IMR-90 (cell line): Measurements from ENCODE around the gene TSC2. TPM values are rescaled to one million over a fixed set of nuclear protein-coding genes. Genes with fewer than 3 reads are reported as not detected.

Experiments
- ATAC-seq: fragments of 200-7000 bp; cut with Tn5 transposase; 2 replicates; pipeline ENCODE4 v1.9.1; 2020; ENCODE audit warnings: low read depth, mild to moderate bottlenecking, moderate library complexity
- BruUV-seq: library from RNA; stranded (reverse); fragments of 400-500 nt; replicated peaks from 2 replicates; lab custom pipeline; 2021; lab: Mats Ljungman, UMichigan
- CTCF ChIA-PET: fragments of 300-600 bp; formaldehyde crosslinking; extraction: SDS; loops from one replicate; lab custom pipeline; 2021; ENCODE audit warnings: antibody characterized with exemption; lab: Yijun Ruan, JAX
- POLR2A ChIA-PET: fragments of 300-600 bp; sonication (Branson Sonifier 250); formaldehyde crosslinking; loops from one replicate; lab custom pipeline; 2022; ENCODE audit warnings: antibody characterized with exemption; ENCODE audit not compliant: unreplicated experiment; lab: Charles Lee
- DNase-seq: peaks from one replicate; pipeline ENCODE4 v3.0.0; 2013
- H2AFZ ChIP-seq: replicated peaks from 2 replicates; pipeline ENCODE3; 2013; ENCODE audit warnings: low read length, mild to moderate bottlenecking; ENCODE audit not compliant: poor library complexity
- H2AK5ac ChIP-seq: 2 replicates; pipeline ENCODE4 v1.6.1; 2013; ENCODE audit warnings: low read depth, low read length, inconsistent platforms
- H2AK9ac ChIP-seq: replicated peaks from 2 replicates; pipeline ENCODE3; 2013; ENCODE audit warnings: mild to moderate bottlenecking, low read depth, low read length, moderate library complexity; ENCODE audit not compliant: poor library complexity
- H2BK120ac ChIP-seq: 2 replicates; pipeline ENCODE4 v1.6.1; 2013; ENCODE audit warnings: low read depth, low read length, inconsistent platforms
- H2BK15ac ChIP-seq: 3 replicates; pipeline ENCODE4 v1.6.1; 2013; ENCODE audit warnings: low read depth, low read length, inconsistent platforms
- H2BK20ac ChIP-seq: 2 replicates; pipeline ENCODE4 v1.6.1; 2013; ENCODE audit warnings: low read depth, mild to moderate bottlenecking, inconsistent platforms, low read length, moderate library complexity
- H2BK5ac ChIP-seq: 2 replicates; pipeline ENCODE4 v1.6.1; 2013; ENCODE audit warnings: mild to moderate bottlenecking, low read depth, low read length, inconsistent platforms; ENCODE audit not compliant: poor library complexity, severe bottlenecking
- H3K14ac ChIP-seq: replicated peaks from 2 replicates; pipeline ENCODE4 v1.6.1; 2013; ENCODE audit warnings: low read depth, low read length, inconsistent platforms
- H3K18ac ChIP-seq: 2 replicates; pipeline ENCODE4 v1.6.1; 2013; ENCODE audit warnings: low read depth, low read length, control low read depth
- H3K23ac ChIP-seq: 2 replicates; pipeline ENCODE4 v1.6.1; 2013; ENCODE audit warnings: low read depth, low read length, inconsistent platforms
- H3K27ac ChIP-seq: 2 replicates; pipeline ENCODE4 v1.5.1; 2013; ENCODE audit warnings: mild to moderate bottlenecking, control low read depth, low read length; ENCODE audit not compliant: insufficient read depth
- H3K27me3 ChIP-seq: 2 replicates; pipeline ENCODE4 v1.6.1; 2013; ENCODE audit warnings: low read length; ENCODE audit not compliant: control insufficient read depth, insufficient read depth
- H3K36me3 ChIP-seq: 2 replicates; pipeline ENCODE4 v1.6.1; 2013; ENCODE audit warnings: low read length, mixed read lengths; ENCODE audit not compliant: control insufficient read depth, insufficient read depth
- H3K4ac ChIP-seq: 2 replicates; pipeline ENCODE4 v1.6.1; 2013; ENCODE audit warnings: low read depth, low read length, inconsistent platforms
- H3K4me1 ChIP-seq: 2 replicates; pipeline ENCODE4 v1.6.1; 2013; ENCODE audit warnings: low read length, mixed read lengths; ENCODE audit not compliant: control insufficient read depth, insufficient read depth
- H3K4me2 ChIP-seq: 2 replicates; pipeline ENCODE4 v1.6.1; 2013; ENCODE audit warnings: low read depth, mild to moderate bottlenecking, control low read depth, low read length, moderate library complexity
- H3K4me3 ChIP-seq: 2 replicates; pipeline ENCODE4 v1.5.1; 2013; ENCODE audit warnings: low read depth, mild to moderate bottlenecking, control low read depth, low read length, moderate library complexity; ENCODE audit not compliant: insufficient read depth
- H3K56ac ChIP-seq: 2 replicates; pipeline ENCODE4 v1.6.1; 2013; ENCODE audit warnings: low read length, inconsistent platforms; ENCODE audit not compliant: insufficient read depth; ENCODE audit errors: extremely low read depth
- H3K79me1 ChIP-seq, 2 experiments: 2 replicates each; pipeline ENCODE4 v1.6.1; 2013; ENCODE audit warnings: low read length in 2 of 2, inconsistent platforms in 1 of 2, low read depth in 1 of 2
- H3K9ac ChIP-seq: 2 replicates; pipeline ENCODE4 v1.6.1; 2013; ENCODE audit warnings: low read depth, low read length, control low read depth
- H3K9me1 ChIP-seq: 2 replicates; pipeline ENCODE4 v1.6.1; 2013; ENCODE audit warnings: low read length, inconsistent platforms; ENCODE audit not compliant: insufficient read depth
- H3K9me3 ChIP-seq: 2 replicates; pipeline ENCODE4 v1.6.1; 2013; ENCODE audit warnings: low read length; ENCODE audit not compliant: control insufficient read depth, insufficient read depth
- H4K20me1 ChIP-seq: 2 replicates; pipeline ENCODE4 v1.6.1; 2013; ENCODE audit warnings: low read length, inconsistent platforms; ENCODE audit not compliant: insufficient read depth
- H4K5ac ChIP-seq: 2 replicates; pipeline ENCODE4 v1.6.1; 2013; ENCODE audit warnings: mild to moderate bottlenecking, low read depth, low read length, control low read depth
- H4K8ac ChIP-seq, 2 experiments: 2 replicates each; pipeline ENCODE4 v1.6.1; 2013; ENCODE audit warnings: low read depth in 2 of 2, low read length in 2 of 2, control low read depth in 1 of 2, inconsistent platforms in 1 of 2
- H4K91ac ChIP-seq: 2 replicates; pipeline ENCODE4 v1.6.1; 2013; ENCODE audit warnings: low read depth, low read length, inconsistent platforms; ENCODE audit not compliant: insufficient read depth
- CHD1 ChIP-seq: IDR thresholded peaks from 2 replicates; pipeline ENCODE4 v1.6.1; 2012; ENCODE audit warnings: low read depth, low read length, improper control_type of control experiment
- FOS ChIP-seq: fragments of 150-350 bp; IDR thresholded peaks from 2 replicates; pipeline ENCODE4 v1.6.1; 2016; ENCODE audit warnings: low read depth, low read length
- MAFK ChIP-seq: IDR thresholded peaks from 2 replicates; pipeline ENCODE4 v1.6.1; 2012; ENCODE audit warnings: low read depth, low read length, improper control_type of control experiment
- MAZ ChIP-seq: IDR thresholded peaks from 2 replicates; pipeline ENCODE4 v1.6.1; 2012; ENCODE audit warnings: low read depth, mild to moderate bottlenecking, low read length, improper control_type of control experiment, moderate library complexity, borderline replicate concordance
- MXI1 ChIP-seq: IDR thresholded peaks from 2 replicates; pipeline ENCODE4 v1.6.1; 2012; ENCODE audit warnings: low read depth, mild to moderate bottlenecking, low read length, moderate library complexity, borderline replicate concordance
- POLR2A ChIP-seq: IDR thresholded peaks from 2 replicates; pipeline ENCODE4 v1.6.1; 2012; ENCODE audit warnings: mild to moderate bottlenecking, low read depth, low read length
- RCOR1 ChIP-seq: IDR thresholded peaks from 2 replicates; pipeline ENCODE4 v1.6.1; 2012; ENCODE audit warnings: mild to moderate bottlenecking, low read length, improper control_type of control experiment; ENCODE audit not compliant: insufficient replicate concordance
- WGBS, 2 experiments: methylation state at CpG; one replicate each; pipeline versions ENCODE4 v1.1.5 to v1.1.7; 2013; ENCODE audit warnings: missing lambda C conversion rate in 2 of 2; ENCODE audit not compliant: insufficient read length in 1 of 2; ENCODE audit errors: extremely low coverage in 2 of 2; 5-methylcytosine and 5-hydroxymethylcytosine counted together
- dilution Hi-C: fragments of 300-500 bp; cut with HindIII; formaldehyde crosslinking; loops from one replicate; pipeline ENCODE4 v1.14.3; 2018; ENCODE audit warnings: low sequenced_read_pairs; ENCODE audit not compliant: unreplicated experiment
- in situ Hi-C: fragments of 300-500 bp; cut with MboI; formaldehyde crosslinking; loops from 3 replicates; pipeline ENCODE4 v1.14.3; 2019; ENCODE audit warnings: low sequenced_read_pairs, inconsistent platforms, mixed read lengths
- intact Hi-C: fragments of 100-400 bp; cut with micrococcal nuclease; formaldehyde crosslinking; loops from 2 replicates; pipeline ENCODE4 v1.10.0; 2022
- polyA plus RNA-seq, 3 experiments: library from polyadenylated mRNA; depleted of rRNA; stranded (reverse); fragments of >200 nt; gene quantifications; 2 replicates each; pipeline ENCODE4 v1.2.3, GENCODE V29; 2012; ENCODE audit warnings: low replicate concordance in 1 of 3
- total RNA-seq: library from RNA; depleted of rRNA; stranded (reverse); fragments of >200 nt; gene quantifications from 2 replicates; pipeline ENCODE4 v1.2.3, GENCODE V29; 2012
- TF ChIP-seq, protein P1 (sequence below): fragments of 150-350 bp; IDR thresholded peaks from 2 replicates; pipeline ENCODE4 v1.6.1; 2017; ENCODE audit warnings: mild to moderate bottlenecking, antibody characterized with exemption, low read length, low read depth
- TF ChIP-seq, protein P2 (sequence below): conservative IDR thresholded peaks from 2 replicates; pipeline ENCODE4 v1.5.1; 2012; ENCODE audit warnings: mild to moderate bottlenecking, low read depth, low read length, improper control_type of control experiment

TSC2 gene
- total and polyA plus RNA-seq, 2 of the 4 experiments (the other 2 are of a cell fraction): 31.4 to 88.6 TPM

DNA sequence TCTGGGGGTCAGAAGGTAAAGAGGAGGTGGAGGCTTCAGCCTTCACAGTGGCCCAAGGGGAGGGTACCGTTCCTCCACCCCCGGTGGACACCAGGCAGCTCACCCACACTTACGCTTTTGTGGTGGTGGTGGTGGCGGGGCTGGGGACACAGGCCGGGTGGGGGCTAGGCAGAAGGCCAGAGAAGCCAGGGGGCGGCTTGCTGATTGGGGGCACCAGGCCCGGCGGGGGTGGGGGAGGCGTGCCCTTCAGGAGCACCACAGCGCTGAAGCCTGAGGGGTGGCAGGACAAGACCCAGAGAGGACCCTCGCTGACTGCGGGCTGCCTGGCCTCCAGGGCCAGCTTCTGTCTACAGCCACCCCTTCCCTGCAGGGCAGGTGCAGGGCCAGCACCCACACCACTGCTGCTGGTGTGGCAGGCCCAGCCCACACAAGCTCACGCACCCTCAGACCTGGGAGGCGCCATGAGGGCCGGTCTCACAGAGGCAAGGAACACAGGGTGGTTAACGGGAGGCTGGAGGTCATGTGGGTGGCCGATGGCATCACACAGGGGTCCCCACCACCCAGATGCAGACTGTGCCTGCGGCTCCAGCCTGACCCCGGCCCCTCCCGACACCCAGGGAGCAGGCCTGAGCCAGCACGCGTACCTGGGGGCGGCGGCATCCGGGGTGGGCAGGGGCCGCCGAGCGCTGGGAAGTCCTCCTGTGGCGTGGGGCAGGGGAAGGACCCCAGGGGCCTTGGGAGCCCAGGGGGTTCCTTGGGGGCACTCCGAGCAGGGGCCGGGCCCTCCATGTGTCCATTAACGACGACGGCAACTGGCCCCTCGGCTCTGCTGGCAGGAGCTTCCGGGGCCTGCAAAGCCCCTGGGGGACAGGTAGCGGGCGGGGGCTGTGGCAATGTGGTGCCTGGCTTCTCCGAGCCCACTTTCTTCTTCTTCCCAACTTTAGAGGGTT, 48.7 kb upstream of the TSC2 start:
- Histone ChIP-seq H3K9me1 (peaks cover 20% of the 10 kb centered on the region), H3K9me3 (no peaks in the 10 kb centered on the region), H3K4me2 (no peak overlapping the region), H3K14ac (no peak overlapping the region), H4K20me1 (peaks cover 40% of the 10 kb centered on the region), H2BK120ac (no peak overlapping the region), H3K18ac (no peak overlapping the region), H4K8ac (no peak overlapping the region), H3K4me3 (no peak overlapping the region), H3K36me3 (peaks cover 52% of the 10 kb centered on the region), H3K9ac (no peak overlapping the region), H2AK9ac (no peak overlapping the region), H2AFZ (no peak overlapping the region), H3K56ac (no peak overlapping the region), H3K27ac (no peak overlapping the region), H3K4me1 (peaks cover 18% of the 10 kb centered on the region), H3K23ac (no peak overlapping the region), H3K79me1 (peaks cover 5 to 62% of the 10 kb centered on the region in 2 experiments), H2BK20ac (no peak overlapping the region), H2BK5ac (no peak overlapping the region), H4K91ac (no peak overlapping the region), H3K4ac (no peak overlapping the region; the same call in 1 of the 2 replicates), H2AK5ac (peak overlapping the region; percentile 21; the same call in 1 of the 2 replicates), H2BK15ac (no peak overlapping the region), H3K27me3 (no peaks in the 10 kb centered on the region), H4K5ac (no peak overlapping the region)
- in situ Hi-C loops (no loop called here), dilution Hi-C loops (no loop called here), intact Hi-C loops (no loop called here)
- ChIA-PET POLR2A (no interaction called here), CTCF (no interaction called here)
- BruUV-seq: no TSS peak
- DNase-seq (no peak), ATAC-seq (no peak)
- TF ChIP-seq MAZ (no peak), POLR2A (no peak), MAFK (no peak), MXI1 (no peak), RCOR1 (no peak), FOS (no peak), CHD1 (no peak)
- TF ChIP-seq, protein P1, sequence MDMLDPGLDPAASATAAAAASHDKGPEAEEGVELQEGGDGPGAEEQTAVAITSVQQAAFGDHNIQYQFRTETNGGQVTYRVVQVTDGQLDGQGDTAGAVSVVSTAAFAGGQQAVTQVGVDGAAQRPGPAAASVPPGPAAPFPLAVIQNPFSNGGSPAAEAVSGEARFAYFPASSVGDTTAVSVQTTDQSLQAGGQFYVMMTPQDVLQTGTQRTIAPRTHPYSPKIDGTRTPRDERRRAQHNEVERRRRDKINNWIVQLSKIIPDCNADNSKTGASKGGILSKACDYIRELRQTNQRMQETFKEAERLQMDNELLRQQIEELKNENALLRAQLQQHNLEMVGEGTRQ: no peak
- TF ChIP-seq, protein P2, sequence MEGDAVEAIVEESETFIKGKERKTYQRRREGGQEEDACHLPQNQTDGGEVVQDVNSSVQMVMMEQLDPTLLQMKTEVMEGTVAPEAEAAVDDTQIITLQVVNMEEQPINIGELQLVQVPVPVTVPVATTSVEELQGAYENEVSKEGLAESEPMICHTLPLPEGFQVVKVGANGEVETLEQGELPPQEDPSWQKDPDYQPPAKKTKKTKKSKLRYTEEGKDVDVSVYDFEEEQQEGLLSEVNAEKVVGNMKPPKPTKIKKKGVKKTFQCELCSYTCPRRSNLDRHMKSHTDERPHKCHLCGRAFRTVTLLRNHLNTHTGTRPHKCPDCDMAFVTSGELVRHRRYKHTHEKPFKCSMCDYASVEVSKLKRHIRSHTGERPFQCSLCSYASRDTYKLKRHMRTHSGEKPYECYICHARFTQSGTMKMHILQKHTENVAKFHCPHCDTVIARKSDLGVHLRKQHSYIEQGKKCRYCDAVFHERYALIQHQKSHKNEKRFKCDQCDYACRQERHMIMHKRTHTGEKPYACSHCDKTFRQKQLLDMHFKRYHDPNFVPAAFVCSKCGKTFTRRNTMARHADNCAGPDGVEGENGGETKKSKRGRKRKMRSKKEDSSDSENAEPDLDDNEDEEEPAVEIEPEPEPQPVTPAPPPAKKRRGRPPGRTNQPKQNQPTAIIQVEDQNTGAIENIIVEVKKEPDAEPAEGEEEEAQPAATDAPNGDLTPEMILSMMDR: no peak
- WGBS, 2 experiments: 85% methylated on average over 2 of the region's 39 CpGs; no CpG with 5 or more reads in 1 of the 2 experiments
